BJ (cell line): ENCODE results near the gene NIP7. TPM values are rescaled to one million over a fixed set of nuclear protein-coding genes. Genes with fewer than 3 reads are reported as not detected.

Experiments used
- CTCF ChIA-PET: fragments of 350-600 bp; formaldehyde crosslinking; extraction: SDS; loops from one replicate; lab custom pipeline; 2021; ENCODE audit warnings: antibody characterized with exemption, inconsistent platforms; lab: Yijun Ruan, JAX
- POLR2A ChIA-PET: fragments of 300-600 bp; sonication (Branson Sonifier 250); formaldehyde crosslinking; extraction: SDS; loops from one replicate; lab custom pipeline; 2021; ENCODE audit warnings: antibody characterized with exemption; lab: Charles Lee
- DNase-seq: peaks from one replicate; pipeline ENCODE4 v3.0.0-alpha.2; 2011; ENCODE audit warnings: low read depth
- H3K27me3 ChIP-seq: 2 replicates; pipeline ENCODE4 v1.6.0; 2011; ENCODE audit warnings: low read length; ENCODE audit not compliant: control insufficient read depth, insufficient read depth
- H3K36me3 ChIP-seq: 2 replicates; pipeline ENCODE4 v1.5.1; 2011; ENCODE audit warnings: low read length; ENCODE audit not compliant: control insufficient read depth, insufficient read depth
- H3K4me3 ChIP-seq: 2 replicates; pipeline ENCODE4 v1.5.1; 2011; ENCODE audit warnings: low read depth, mild to moderate bottlenecking, control low read depth, low read length
- CTCF ChIP-seq: IDR thresholded peaks from 2 replicates; pipeline ENCODE4 v1.5.1; 2011; ENCODE audit warnings: low read depth, mild to moderate bottlenecking, control low read depth, inconsistent platforms, low read length, moderate library complexity; ENCODE audit not compliant: insufficient read depth
- polyA plus RNA-seq: library from polyadenylated mRNA; depleted of rRNA; stranded (reverse); fragments of >200 nt; gene quantifications from 2 replicates; pipeline ENCODE4 v1.2.3, GENCODE V29; 2011

NIP7 gene
- polyA plus RNA-seq, 1 experiment = 6.4 TPM

- CTCF ChIA-PET = interaction anchor here (0.6 kb wide), 1 partner anchor 162 kb away, joined by 3 read pairs; no protein-coding TSS in a partner anchor
- Histone ChIP-seq H3K36me3 (no peaks in the 10 kb centered on the region), H3K4me3 (no peak overlapping the region), H3K27me3 (no peaks in the 10 kb centered on the region)
- POLR2A ChIA-PET = no interaction called here
- DNase-seq = no peak
- TF ChIP-seq CTCF = no peak
These were observed 31.7 kb upstream of the NIP7 start for GRCh38 chr16:69307856-69308255.

DNA sequence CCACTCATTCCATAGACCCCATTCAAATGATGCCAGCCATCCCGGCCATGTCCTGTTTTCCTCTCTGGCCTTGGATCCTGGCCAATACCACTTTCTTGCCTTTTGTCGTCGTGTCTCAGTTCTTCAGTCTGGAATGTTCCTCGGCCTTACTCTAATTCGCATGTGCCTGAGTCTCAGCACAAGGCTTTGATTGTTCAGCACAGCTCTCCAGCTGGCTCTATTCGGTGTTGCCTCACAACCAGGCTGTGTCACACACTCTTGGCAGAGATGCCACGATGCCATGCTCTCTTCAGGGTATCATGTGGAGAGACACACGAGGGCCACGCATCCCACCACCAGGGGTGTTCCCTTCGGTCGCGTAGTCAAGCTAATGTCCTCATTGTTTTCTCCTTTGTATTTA is 30.3 kb upstream of the NIP7 start:
- CTCF ChIA-PET = no interaction called here
- no peak for DNase-seq
- Histone ChIP-seq H3K36me3 (0 out of 2 replicates have a peak, but pooled peaks cover under 1% of the 10 kb centered on the region), H3K27me3 (no peaks in the 10 kb centered on the region), H3K4me3 (no peak overlapping the region)
- TF ChIP-seq CTCF = no peak
- POLR2A ChIA-PET = no interaction called here

DNA sequence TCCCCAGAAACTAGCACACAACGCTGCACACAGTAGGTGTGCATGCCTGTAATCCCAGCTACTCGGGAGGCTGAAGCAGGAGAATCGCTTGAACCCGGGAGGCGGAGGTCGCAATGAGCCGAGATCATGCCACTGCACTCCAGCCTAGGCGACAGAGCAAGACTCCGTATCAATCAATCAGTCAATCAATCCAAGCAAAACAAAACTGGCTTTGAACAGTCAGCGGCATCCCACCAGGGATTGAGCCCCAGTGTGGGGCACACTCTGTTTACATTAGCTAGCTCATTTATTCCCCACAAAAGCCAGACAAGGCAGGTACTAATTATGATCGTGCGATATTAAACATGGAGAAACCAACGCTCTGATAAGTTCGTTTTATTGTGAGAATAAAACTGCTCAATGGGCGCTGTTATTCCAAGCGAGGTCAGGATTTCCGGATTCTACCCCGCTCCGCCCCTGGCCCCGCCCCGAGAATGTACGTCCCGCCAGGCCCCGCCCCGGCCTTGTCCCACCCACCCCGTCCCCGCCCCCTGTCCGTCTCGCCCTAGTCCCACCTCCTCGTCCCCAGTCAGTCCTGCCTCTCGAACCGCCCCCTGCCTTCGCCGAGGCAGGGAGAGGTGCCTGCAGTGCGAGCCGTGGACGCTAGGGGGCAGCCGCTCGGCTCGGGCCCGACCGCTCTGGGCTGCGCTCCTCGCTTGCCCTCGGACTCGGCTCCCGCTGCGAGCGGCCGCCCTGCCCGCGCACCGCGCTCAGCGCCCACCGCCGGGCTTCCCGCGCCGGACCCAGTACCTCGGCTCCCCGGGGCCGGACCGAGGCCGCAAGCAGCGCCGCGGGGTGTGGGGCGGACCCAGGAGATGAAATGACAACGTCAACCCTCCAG is 28.7 kb upstream of the NIP7 start, which contains the start of gene VPS4A:
Gene VPS4A (plus strand): TSS at position 698 of the 880 bp plus-strand sequence. CDS start 162 bp downstream, at position 860.
- ChIA-PET CTCF (interaction anchor here (0.7 to 1.3 kb wide), 6 partner anchors 13 to 444 kb away, joined by 3 to 5 read pairs (median 3); partner anchors contain the start of gene NOB1), POLR2A (no interaction called here)
- Histone ChIP-seq H3K4me3 (peak within 1 kb of the TSS; percentile 87), H3K36me3 (peaks cover 9% of the 10 kb centered on the region), H3K27me3 (no peaks in the 10 kb centered on the region)
- DNase-seq = peak; percentile 71
- peak; percentile 89 for TF ChIP-seq CTCF

- CTCF ChIA-PET = interaction anchor here (0.7 to 1.7 kb wide), 5 partner anchors 17 to 223 kb away, joined by 3 to 5 read pairs (median 3); no protein-coding TSS in a partner anchor
- Histone ChIP-seq H3K27me3 (no peaks in the 10 kb centered on the region), H3K4me3 (peak overlapping the region; percentile 87), H3K36me3 (peaks cover 18% of the 10 kb centered on the region)
- POLR2A ChIA-PET = no interaction called here
- no peak for DNase-seq
- TF ChIP-seq CTCF = peak; percentile 28; the same call in 1 of the 2 replicates
These were observed 27.8 kb upstream of the NIP7 start for GRCh38 chr16:69311533-69312387.
